ENCODE data around the gene SRD5A1. TPM values are rescaled to one million over a fixed set of nuclear protein-coding genes. Genes with fewer than 3 reads are reported as not detected.

Gene SRD5A1
- total RNA-seq, 1 donor from 2014 or later: 2.5 TPM

DNA sequence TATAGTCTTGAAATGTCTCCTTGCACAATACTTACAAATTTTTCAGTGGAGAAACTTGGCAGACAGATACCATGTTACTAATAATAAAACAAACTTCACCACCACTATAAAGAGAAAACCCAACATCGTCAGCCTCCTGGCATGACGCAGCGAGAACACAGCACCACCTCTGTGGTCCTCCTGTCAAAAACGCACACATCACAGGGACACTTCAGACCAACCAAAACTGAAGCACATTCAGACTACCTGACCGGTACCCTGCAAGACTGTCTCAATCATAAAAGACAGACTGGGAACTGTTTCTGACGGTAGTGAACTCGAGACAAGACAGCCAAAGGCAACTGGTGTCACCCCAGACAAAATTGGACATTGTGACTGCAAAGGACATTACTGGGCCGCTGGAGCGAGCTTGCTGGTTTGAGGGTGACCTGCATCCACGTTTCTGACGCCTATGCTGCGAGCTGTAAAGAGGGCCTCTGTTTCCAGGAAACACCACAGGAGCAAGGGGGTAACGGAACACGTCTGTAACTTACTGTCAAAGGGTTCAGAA is 34.8 kb upstream of the SRD5A1 start:
- no peaks in the 10 kb centered on the region for H3K9me3 ChIP-seq (replicated peaks)
- intact Hi-C loops (cut with micrococcal nuclease): no loop called here
- DNase-seq: no peak
- peak overlapping the region; percentile 71 for H3K27ac ChIP-seq (replicated peaks)
- peaks cover 72% of the 10 kb centered on the region for H3K36me3 ChIP-seq
- H3K4me1 ChIP-seq: peaks cover 12% of the 10 kb centered on the region
- no peak for TF ChIP-seq CTCF (IDR thresholded peaks at IDR 0.05; ENCODE audit: borderline replicate concordance)
- no peak overlapping the region for H3K4me3 ChIP-seq
- no peaks in the 10 kb centered on the region for H3K27me3 ChIP-seq (ENCODE audit: low read depth)

DNA sequence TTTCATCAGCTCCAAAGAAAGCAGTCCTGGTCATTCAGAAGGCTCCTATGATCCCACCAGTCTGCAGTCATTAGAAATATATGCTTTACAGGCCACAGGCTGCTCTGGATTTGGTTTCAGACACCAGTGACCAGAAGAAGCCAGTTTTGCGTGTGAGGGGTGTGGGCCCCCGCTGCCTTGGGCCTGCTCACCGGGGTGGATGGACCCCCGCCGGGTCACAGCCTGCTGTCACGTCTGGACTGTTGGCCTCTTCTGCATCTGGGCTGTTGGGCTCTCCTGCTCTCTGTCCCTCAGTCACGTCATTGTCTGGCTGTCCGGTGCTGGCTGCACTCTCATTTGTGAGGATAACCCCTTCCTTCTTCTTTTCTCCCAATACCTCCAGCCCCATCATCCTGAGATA is 33.5 kb upstream of the SRD5A1 start:
- H3K9me3 ChIP-seq (replicated peaks): no peaks in the 10 kb centered on the region
- intact Hi-C loops (cut with micrococcal nuclease): no loop called here
- H3K27ac ChIP-seq (replicated peaks): no peak overlapping the region
- peaks cover 85% of the 10 kb centered on the region for H3K36me3 ChIP-seq
- no peaks in the 10 kb centered on the region for H3K27me3 ChIP-seq (ENCODE audit: low read depth)
- H3K4me1 ChIP-seq: peaks cover 22% of the 10 kb centered on the region
- TF ChIP-seq CTCF (IDR thresholded peaks at IDR 0.05; ENCODE audit: borderline replicate concordance): no peak
- no peak for DNase-seq
- no peak overlapping the region for H3K4me3 ChIP-seq

DNA sequence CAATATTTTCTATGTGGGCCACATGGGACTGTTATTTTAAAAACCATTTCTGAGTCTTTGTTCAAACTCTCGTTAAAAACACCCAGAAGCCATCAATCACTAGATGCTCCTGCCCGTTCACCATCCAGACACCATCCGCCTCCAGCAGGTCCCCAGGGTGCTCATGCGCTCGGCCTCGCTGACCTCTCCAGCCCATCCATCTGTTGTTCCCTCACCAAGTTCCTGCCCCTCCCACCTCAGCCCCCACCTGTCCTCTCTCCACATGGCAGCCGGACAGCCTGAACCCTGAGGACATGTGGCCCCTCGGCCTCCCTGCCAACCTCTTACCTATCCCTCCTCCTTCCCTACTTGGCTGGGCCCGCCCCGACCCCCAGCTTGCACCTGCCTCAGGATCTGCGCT is 32.0 kb upstream of the SRD5A1 start:
- no peak for TF ChIP-seq CTCF (IDR thresholded peaks at IDR 0.05; ENCODE audit: borderline replicate concordance)

GRCh38 chr5:6601816-6602215 is 31.4 kb upstream of the SRD5A1 start:
- TF ChIP-seq CTCF (IDR thresholded peaks at IDR 0.05; ENCODE audit: borderline replicate concordance): no peak
- Histone ChIP-seq H3K36me3 (peaks cover 97% of the 10 kb centered on the region), H3K4me1 (peaks cover 22% of the 10 kb centered on the region), H3K27ac (replicated peaks) (no peak overlapping the region), H3K4me3 (no peak overlapping the region), H3K9me3 (replicated peaks) (no peaks in the 10 kb centered on the region), H3K27me3 (ENCODE audit: low read depth) (no peaks in the 10 kb centered on the region)
- intact Hi-C loops (cut with micrococcal nuclease): no loop called here
- DNase-seq: no peak

More for the DNA sequence above, 32.0 kb upstream of the SRD5A1 start:
- Histone ChIP-seq H3K27me3 (ENCODE audit: low read depth) (no peaks in the 10 kb centered on the region), H3K27ac (replicated peaks) (no peak overlapping the region), H3K4me1 (peaks cover 22% of the 10 kb centered on the region), H3K9me3 (replicated peaks) (no peaks in the 10 kb centered on the region), H3K4me3 (no peak overlapping the region), H3K36me3 (peaks cover 97% of the 10 kb centered on the region)
- no peak for DNase-seq
- intact Hi-C loops (cut with micrococcal nuclease): no loop called here

DNA sequence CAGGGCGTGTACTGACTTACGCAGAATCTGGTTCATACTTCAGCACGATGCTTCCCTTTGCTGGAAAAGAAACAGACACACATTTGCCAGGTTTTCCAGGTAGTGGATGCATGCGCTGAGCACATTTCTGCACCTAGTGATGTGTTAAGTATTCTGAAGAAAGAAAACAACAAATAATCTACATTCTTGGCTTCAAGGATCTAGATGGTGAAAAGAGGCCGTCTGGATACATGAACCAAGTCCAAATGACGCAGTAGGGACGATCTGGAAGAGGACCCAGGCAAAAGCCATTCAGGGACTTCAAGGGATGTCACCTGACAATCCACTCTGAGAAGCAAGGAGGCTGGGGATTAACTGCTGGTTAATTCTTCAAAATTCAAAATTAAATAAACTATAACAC is 30.8 kb upstream of the SRD5A1 start:
- no peaks in the 10 kb centered on the region for H3K9me3 ChIP-seq (replicated peaks)
- no peak for TF ChIP-seq CTCF (IDR thresholded peaks at IDR 0.05; ENCODE audit: borderline replicate concordance)
- H3K4me3 ChIP-seq: no peak overlapping the region
- H3K27ac ChIP-seq (replicated peaks): no peak overlapping the region
- H3K36me3 ChIP-seq: peaks cover 97% of the 10 kb centered on the region
- H3K27me3 ChIP-seq (ENCODE audit: low read depth): no peaks in the 10 kb centered on the region
- intact Hi-C loops (cut with micrococcal nuclease): no loop called here
- no peak for DNase-seq
- H3K4me1 ChIP-seq: peaks cover 22% of the 10 kb centered on the region
